DMS114 treated with DMSO at 0.1 percent for 48 hours (cell line): ENCODE data around the gene PPP6C.
A peak's percentile ranks its signal among the peaks of the same experiment; 100 is the strongest.
"Not testable (repeated sequence)": the region's sequence is repeated elsewhere in the genome, so short reads cannot be mapped to it uniquely, and the experiment has no call there.

Experiments used
- DNase-seq: peaks from one replicate; lab custom pipeline; 2025; ENCODE audit not compliant: unreplicated experiment; lab: John Stamatoyannopoulos, UW

Gene PPP6C

GRCh38 chr9:125183054-125183453, 6.5 kb downstream of the PPP6C start:
- DNase-seq: no peak

GRCh38 chr9:125181756-125182155, 7.8 kb downstream of the PPP6C start:
- not testable (repeated sequence) for DNase-seq

GRCh38 chr9:125180876-125181275, 8.7 kb downstream of the PPP6C start:
- no peak for DNase-seq

GRCh38 chr9:125179776-125180175, 9.8 kb downstream of the PPP6C start:
- DNase-seq: not testable (repeated sequence)

- no peak for DNase-seq
These were observed 11.7 kb downstream of the PPP6C start for GRCh38 chr9:125177888-125178287.

- no peak for DNase-seq
These were observed 13.0 kb downstream of the PPP6C start for GRCh38 chr9:125176636-125177035.

- no peak for DNase-seq
These were observed 17.4 kb downstream of the PPP6C start for GRCh38 chr9:125172031-125172755.

GRCh38 chr9:125169895-125170294, 19.7 kb downstream of the PPP6C start:
- no peak for DNase-seq

- DNase-seq: no peak
These were observed 22.8 kb downstream of the PPP6C start for GRCh38 chr9:125166762-125167161.

- not testable (repeated sequence) for DNase-seq
These were observed 26.7 kb downstream of the PPP6C start for GRCh38 chr9:125162891-125163290.

GRCh38 chr9:125161284-125161918, 28.2 kb downstream of the PPP6C start:
- no peak for DNase-seq

GRCh38 chr9:125160750-125161149, 28.9 kb downstream of the PPP6C start:
- no peak for DNase-seq

- no peak for DNase-seq
These were observed 33.1 kb downstream of the PPP6C start for GRCh38 chr9:125156551-125156950.

- DNase-seq: no peak
These were observed 35.8 kb downstream of the PPP6C start for GRCh38 chr9:125153712-125154367.

GRCh38 chr9:125151730-125152129, 37.9 kb downstream of the PPP6C start:
- no peak for DNase-seq

GRCh38 chr9:125150349-125151245, 39.0 kb downstream of the PPP6C start:
- no peak for DNase-seq

- DNase-seq: no peak
These were observed 42.1 kb downstream of the PPP6C start for GRCh38 chr9:125147401-125147951.

GRCh38 chr9:125146247-125146646, 43.4 kb downstream of the PPP6C start:
- no peak for DNase-seq

- no peak for DNase-seq
These were observed 44.2 kb downstream of the PPP6C start for GRCh38 chr9:125145425-125145824.

GRCh38 chr9:125143377-125144090, 46.1 kb downstream of the PPP6C start, which contains the start of gene SCAI:
TSS of gene SCAI (minus strand) at chr9:125143528. CDS start at chr9:125143437, 91 bp downstream.
- DNase-seq: peak; percentile 95
